ENCODE measurements around the gene TRAP1. TPM values are rescaled to one million over a fixed set of nuclear protein-coding genes. Genes with fewer than 3 reads are reported as not detected.

Gene TRAP1
- total and polyA plus RNA-seq, 10 donors: 33.7 to 97.1 (median 53.1) TPM

GRCh38 chr16:3762107-3762750 is 44.9 kb upstream of the TRAP1 start:
- no peak overlapping the region for H3K4me3 ChIP-seq
- H3K27ac ChIP-seq: no peak overlapping the region
- peaks cover 0 to 12% (median under 1%) of the 10 kb centered on the region in 6 donors for H3K4me1 ChIP-seq
- no peak for DNase-seq
- H3K36me3 ChIP-seq: peaks cover 0 to 100% (median 91%) of the 10 kb centered on the region in 6 donors
- intact Hi-C loops (cut with DNase I; ENCODE audit: low total_unique reads): no loop called here
- TF ChIP-seq POLR2A (IDR thresholded peaks at IDR 0.05): no peak
- TF ChIP-seq CTCF (IDR thresholded peaks at IDR 0.05 in 8 of 11, conservative IDR thresholded peaks at IDR 0.05 in 3 of 11): no peak
- TF ChIP-seq POLR2AphosphoS5 (IDR thresholded peaks at IDR 0.05): peak in 2 of 3 donors; percentile 7 to 44
- H3K27me3 ChIP-seq (replicated peaks in 1 of 7): no peaks in the 10 kb centered on the region
- no peaks in the 10 kb centered on the region for H3K9me3 ChIP-seq
- WGBS, 5 donors: 93 to 95% (median 95%) methylated on average over 25 of the region's 25 CpGs

- WGBS, 5 donors: 92 to 96% (median 94%) methylated on average over 14 of the region's 14 CpGs
- Histone ChIP-seq H3K9me3 (no peaks in the 10 kb centered on the region), H3K36me3 (peaks cover 0 to 100% (median 91%) of the 10 kb centered on the region in 6 donors), H3K4me3 (no peak overlapping the region), H3K4me1 (peaks cover 0 to 7% (median 0%) of the 10 kb centered on the region in 6 donors), H3K27me3 (replicated peaks in 1 of 7) (no peaks in the 10 kb centered on the region), H3K27ac (no peak overlapping the region)
- intact Hi-C loops (cut with DNase I; ENCODE audit: low total_unique reads): no loop called here
- TF ChIP-seq CTCF (IDR thresholded peaks at IDR 0.05 in 8 of 11, conservative IDR thresholded peaks at IDR 0.05 in 3 of 11) (no peak), POLR2AphosphoS5 (IDR thresholded peaks at IDR 0.05) (peak in 1 of 3 donors; percentile 39)
- DNase-seq: no peak
Measured at GRCh38 chr16:3761375-3762106, 44.2 kb upstream of the TRAP1 start.

GRCh38 chr16:3760518-3760917 is 43.2 kb upstream of the TRAP1 start:
- H3K36me3 ChIP-seq: peaks cover 0 to 100% (median 89%) of the 10 kb centered on the region in 6 donors
- no peaks in the 10 kb centered on the region for H3K27me3 ChIP-seq (replicated peaks in 1 of 7)
- peaks cover 0 to 7% (median 0%) of the 10 kb centered on the region in 6 donors for H3K4me1 ChIP-seq
- WGBS, 5 donors: 96 to 99% (median 97%) methylated on average over 6 of the region's 6 CpGs
- H3K27ac ChIP-seq: no peak overlapping the region
- no peak for TF ChIP-seq POLR2A (IDR thresholded peaks at IDR 0.05)
- no peak for TF ChIP-seq CTCF (IDR thresholded peaks at IDR 0.05 in 8 of 11, conservative IDR thresholded peaks at IDR 0.05 in 3 of 11)
- TF ChIP-seq POLR2AphosphoS5 (IDR thresholded peaks at IDR 0.05): no peak
- intact Hi-C loops (cut with DNase I; ENCODE audit: low total_unique reads): no loop called here
- DNase-seq: no peak
- H3K4me3 ChIP-seq: no peak overlapping the region
- no peaks in the 10 kb centered on the region for H3K9me3 ChIP-seq

- no peak overlapping the region for H3K4me3 ChIP-seq
- TF ChIP-seq POLR2A (IDR thresholded peaks at IDR 0.05) (no peak), POLR2AphosphoS5 (IDR thresholded peaks at IDR 0.05) (no peak), CTCF (IDR thresholded peaks at IDR 0.05 in 8 of 11, conservative IDR thresholded peaks at IDR 0.05 in 3 of 11) (no peak)
- intact Hi-C loops (cut with DNase I; ENCODE audit: low total_unique reads): no loop called here
Measured at GRCh38 chr16:3759736-3760135, 42.4 kb upstream of the TRAP1 start.

More at GRCh38 chr16:3759736-3760135, 42.4 kb upstream of the TRAP1 start:
- peaks cover 0 to 100% (median 85%) of the 10 kb centered on the region in 6 donors for H3K36me3 ChIP-seq
- no peak for DNase-seq
- peaks cover 0 to 7% (median 0%) of the 10 kb centered on the region in 6 donors for H3K4me1 ChIP-seq
- H3K27me3 ChIP-seq (replicated peaks in 1 of 7): no peaks in the 10 kb centered on the region
- no peak overlapping the region for H3K27ac ChIP-seq
- H3K9me3 ChIP-seq: no peaks in the 10 kb centered on the region
- 96 to 98% (median 97%) methylated on average over 5 of the region's 5 CpGs for WGBS, 5 donors
